ENCODE data around the gene KCNG2. TPM values are rescaled to one million over a fixed set of nuclear protein-coding genes. Genes with fewer than 3 reads are reported as not detected.

Gene KCNG2
- total and polyA plus RNA-seq, 4 donors, result 0.03 to 0.23 (median 0.08) TPM; not detected in 1

DNA sequence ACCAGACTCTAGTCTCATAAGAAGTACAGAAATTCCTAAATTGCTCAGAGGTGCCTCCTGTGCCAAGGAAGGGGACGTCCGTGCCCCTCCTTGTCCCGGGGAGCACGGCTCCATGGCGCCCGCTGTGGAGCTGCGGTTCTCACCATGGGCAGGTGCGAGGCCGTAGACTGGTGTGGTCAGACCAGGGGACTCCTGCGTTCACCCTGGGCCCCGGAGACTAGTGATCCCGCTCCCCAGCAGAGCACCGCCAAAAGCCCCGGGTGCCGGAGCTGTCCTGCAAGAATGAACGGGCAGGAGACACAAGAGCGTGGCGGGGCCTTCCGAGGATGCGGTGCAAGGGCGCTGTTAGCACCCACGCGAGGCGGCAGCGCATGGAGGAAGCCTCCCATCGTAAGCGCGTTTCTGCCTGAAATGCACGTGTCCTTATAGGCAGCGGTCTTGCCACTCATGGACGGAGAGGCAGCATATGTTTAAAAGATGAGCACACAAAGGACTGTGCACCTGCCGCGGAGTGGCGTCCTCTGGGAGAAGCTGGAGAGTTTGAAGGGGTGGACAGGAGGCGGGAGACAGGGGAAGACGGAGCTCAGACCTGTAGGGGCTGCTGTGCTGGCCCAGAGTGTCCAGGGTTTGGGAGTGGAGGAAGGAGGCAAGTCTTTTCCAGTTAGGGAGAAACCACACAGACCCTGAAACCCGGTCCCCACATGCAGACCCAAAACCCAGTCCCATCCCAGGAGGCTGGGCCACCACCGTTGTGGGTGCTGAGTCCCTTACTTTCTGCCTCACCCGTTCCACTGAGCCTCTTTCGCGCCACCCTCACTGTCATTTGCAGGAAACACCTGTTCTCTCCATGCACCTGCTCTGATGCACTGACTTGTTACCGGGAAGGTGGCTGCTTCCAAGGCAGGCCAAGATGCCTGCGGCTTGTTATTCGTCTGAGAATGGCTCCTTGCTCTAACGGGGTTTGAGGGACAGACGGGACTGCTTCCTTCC is 7.5 kb upstream of the KCNG2 start:
- Histone ChIP-seq H3K27me3 (ENCODE audit: control insufficient read depth in 4 of 4, insufficient read depth in 4 of 4, low read length in 3 of 4) (peaks cover 0 to 15% (median 7%) of the 10 kb centered on the region in 4 donors), H3K27ac (ENCODE audit: low read depth in 1 of 2, low read length in 2 of 2) (no peak overlapping the region)
- TF ChIP-seq RAD21 (IDR thresholded peaks at IDR 0.05) (no peak), SP1 (IDR thresholded peaks at IDR 0.05) (no peak), YY1 (IDR thresholded peaks at IDR 0.05) (no peak), TAF1 (conservative IDR thresholded peaks at IDR 0.05) (no peak), FOXA2 (IDR thresholded peaks at IDR 0.05) (no peak), HNF4G (IDR thresholded peaks at IDR 0.05) (no peak), FOXA1 (IDR thresholded peaks at IDR 0.05) (no peak), GABPA (IDR thresholded peaks at IDR 0.05 in 1 of 2, conservative IDR thresholded peaks at IDR 0.05 in 1 of 2) (no peak), HNF4A (conservative IDR thresholded peaks at IDR 0.05) (no peak), MAX (IDR thresholded peaks at IDR 0.05) (no peak), RXRA (IDR thresholded peaks at IDR 0.05) (no peak), EGR1 (IDR thresholded peaks at IDR 0.05; ENCODE audit: low read depth in 2 of 2) (no peak), JUND (IDR thresholded peaks at IDR 0.05) (no peak), NR2F2 (IDR thresholded peaks at IDR 0.05) (no peak)
- TF ChIP-seq, protein P1, sequence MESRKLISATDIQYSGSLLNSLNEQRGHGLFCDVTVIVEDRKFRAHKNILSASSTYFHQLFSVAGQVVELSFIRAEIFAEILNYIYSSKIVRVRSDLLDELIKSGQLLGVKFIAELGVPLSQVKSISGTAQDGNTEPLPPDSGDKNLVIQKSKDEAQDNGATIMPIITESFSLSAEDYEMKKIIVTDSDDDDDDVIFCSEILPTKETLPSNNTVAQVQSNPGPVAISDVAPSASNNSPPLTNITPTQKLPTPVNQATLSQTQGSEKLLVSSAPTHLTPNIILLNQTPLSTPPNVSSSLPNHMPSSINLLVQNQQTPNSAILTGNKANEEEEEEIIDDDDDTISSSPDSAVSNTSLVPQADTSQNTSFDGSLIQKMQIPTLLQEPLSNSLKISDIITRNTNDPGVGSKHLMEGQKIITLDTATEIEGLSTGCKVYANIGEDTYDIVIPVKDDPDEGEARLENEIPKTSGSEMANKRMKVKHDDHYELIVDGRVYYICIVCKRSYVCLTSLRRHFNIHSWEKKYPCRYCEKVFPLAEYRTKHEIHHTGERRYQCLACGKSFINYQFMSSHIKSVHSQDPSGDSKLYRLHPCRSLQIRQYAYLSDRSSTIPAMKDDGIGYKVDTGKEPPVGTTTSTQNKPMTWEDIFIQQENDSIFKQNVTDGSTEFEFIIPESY (IDR thresholded peaks at IDR 0.05), result no peak
- TF ChIP-seq, protein P2, sequence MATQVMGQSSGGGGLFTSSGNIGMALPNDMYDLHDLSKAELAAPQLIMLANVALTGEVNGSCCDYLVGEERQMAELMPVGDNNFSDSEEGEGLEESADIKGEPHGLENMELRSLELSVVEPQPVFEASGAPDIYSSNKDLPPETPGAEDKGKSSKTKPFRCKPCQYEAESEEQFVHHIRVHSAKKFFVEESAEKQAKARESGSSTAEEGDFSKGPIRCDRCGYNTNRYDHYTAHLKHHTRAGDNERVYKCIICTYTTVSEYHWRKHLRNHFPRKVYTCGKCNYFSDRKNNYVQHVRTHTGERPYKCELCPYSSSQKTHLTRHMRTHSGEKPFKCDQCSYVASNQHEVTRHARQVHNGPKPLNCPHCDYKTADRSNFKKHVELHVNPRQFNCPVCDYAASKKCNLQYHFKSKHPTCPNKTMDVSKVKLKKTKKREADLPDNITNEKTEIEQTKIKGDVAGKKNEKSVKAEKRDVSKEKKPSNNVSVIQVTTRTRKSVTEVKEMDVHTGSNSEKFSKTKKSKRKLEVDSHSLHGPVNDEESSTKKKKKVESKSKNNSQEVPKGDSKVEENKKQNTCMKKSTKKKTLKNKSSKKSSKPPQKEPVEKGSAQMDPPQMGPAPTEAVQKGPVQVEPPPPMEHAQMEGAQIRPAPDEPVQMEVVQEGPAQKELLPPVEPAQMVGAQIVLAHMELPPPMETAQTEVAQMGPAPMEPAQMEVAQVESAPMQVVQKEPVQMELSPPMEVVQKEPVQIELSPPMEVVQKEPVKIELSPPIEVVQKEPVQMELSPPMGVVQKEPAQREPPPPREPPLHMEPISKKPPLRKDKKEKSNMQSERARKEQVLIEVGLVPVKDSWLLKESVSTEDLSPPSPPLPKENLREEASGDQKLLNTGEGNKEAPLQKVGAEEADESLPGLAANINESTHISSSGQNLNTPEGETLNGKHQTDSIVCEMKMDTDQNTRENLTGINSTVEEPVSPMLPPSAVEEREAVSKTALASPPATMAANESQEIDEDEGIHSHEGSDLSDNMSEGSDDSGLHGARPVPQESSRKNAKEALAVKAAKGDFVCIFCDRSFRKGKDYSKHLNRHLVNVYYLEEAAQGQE (IDR thresholded peaks at IDR 0.05), result no peak
- TF ChIP-seq, protein P3, sequence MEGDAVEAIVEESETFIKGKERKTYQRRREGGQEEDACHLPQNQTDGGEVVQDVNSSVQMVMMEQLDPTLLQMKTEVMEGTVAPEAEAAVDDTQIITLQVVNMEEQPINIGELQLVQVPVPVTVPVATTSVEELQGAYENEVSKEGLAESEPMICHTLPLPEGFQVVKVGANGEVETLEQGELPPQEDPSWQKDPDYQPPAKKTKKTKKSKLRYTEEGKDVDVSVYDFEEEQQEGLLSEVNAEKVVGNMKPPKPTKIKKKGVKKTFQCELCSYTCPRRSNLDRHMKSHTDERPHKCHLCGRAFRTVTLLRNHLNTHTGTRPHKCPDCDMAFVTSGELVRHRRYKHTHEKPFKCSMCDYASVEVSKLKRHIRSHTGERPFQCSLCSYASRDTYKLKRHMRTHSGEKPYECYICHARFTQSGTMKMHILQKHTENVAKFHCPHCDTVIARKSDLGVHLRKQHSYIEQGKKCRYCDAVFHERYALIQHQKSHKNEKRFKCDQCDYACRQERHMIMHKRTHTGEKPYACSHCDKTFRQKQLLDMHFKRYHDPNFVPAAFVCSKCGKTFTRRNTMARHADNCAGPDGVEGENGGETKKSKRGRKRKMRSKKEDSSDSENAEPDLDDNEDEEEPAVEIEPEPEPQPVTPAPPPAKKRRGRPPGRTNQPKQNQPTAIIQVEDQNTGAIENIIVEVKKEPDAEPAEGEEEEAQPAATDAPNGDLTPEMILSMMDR (IDR thresholded peaks at IDR 0.05; ENCODE audit: low read depth, low read length, missing input control), result no peak
- TF ChIP-seq, protein P4, sequence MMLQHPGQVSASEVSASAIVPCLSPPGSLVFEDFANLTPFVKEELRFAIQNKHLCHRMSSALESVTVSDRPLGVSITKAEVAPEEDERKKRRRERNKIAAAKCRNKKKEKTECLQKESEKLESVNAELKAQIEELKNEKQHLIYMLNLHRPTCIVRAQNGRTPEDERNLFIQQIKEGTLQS (IDR thresholded peaks at IDR 0.05), result no peak

More for the DNA sequence above, 7.5 kb upstream of the KCNG2 start:
- Histone ChIP-seq H3K9me3 (ENCODE audit: control insufficient read depth in 4 of 4, low read length in 3 of 4) (peaks cover 0 to 8% (median 2%) of the 10 kb centered on the region in 4 donors), H3K4me1 (ENCODE audit: control insufficient read depth in 4 of 4, insufficient read depth in 4 of 4, low read length in 3 of 4) (peaks cover 0 to 5% (median 2%) of the 10 kb centered on the region in 4 donors), H3K36me3 (ENCODE audit: control insufficient read depth in 4 of 4, insufficient read depth in 3 of 4, low read depth in 1 of 4, low read length in 3 of 4) (no peaks in the 10 kb centered on the region), H3K9ac (ENCODE audit: low read depth in 1 of 2, low read length in 2 of 2) (no peak overlapping the region), H3K4me3 (ENCODE audit: low read depth in 1 of 3, low read length in 3 of 3) (no peak overlapping the region)
- no peak for DNase-seq (ENCODE audit: low spot score)
- 78% methylated on average over 46 of the region's 46 CpGs for WGBS

All from liver (tissue), 9 donors.